ENCODE data around the gene DIP2C.
"Not testable (repeated sequence)": the region's sequence is repeated elsewhere in the genome, so short reads cannot be mapped to it uniquely, and the experiment has no call there.

The DIP2C gene

DNA sequence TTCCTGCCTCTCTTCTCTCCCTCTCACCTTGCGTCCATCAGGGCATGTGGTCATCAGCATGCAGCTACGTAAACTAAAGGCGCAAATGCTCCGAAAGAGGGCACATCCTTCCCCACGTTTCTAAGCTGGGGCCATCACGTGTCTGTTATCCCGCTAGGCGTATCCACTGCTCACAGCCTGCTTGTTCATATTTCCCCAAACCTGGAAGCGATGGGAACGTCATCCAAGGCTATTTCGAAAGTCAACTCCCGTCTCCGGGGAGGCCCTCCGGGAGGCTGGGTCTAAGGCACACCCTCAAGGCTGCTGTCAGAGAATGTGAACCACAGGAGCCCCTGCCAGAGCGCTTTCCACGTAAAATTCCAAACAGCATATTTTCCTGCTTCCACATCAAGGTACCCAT lies 199.2 kb downstream of the DIP2C start:
- DNase-seq, result no peak

GRCh38 chr10:489330-489729 lies 200.1 kb downstream of the DIP2C start:
- no peak for DNase-seq

GRCh38 chr10:488933-489215 lies 200.6 kb downstream of the DIP2C start:
- DNase-seq, result no peak

- DNase-seq, result no peak
Measured at GRCh38 chr10:488081-488932, 201.2 kb downstream of the DIP2C start.

DNA sequence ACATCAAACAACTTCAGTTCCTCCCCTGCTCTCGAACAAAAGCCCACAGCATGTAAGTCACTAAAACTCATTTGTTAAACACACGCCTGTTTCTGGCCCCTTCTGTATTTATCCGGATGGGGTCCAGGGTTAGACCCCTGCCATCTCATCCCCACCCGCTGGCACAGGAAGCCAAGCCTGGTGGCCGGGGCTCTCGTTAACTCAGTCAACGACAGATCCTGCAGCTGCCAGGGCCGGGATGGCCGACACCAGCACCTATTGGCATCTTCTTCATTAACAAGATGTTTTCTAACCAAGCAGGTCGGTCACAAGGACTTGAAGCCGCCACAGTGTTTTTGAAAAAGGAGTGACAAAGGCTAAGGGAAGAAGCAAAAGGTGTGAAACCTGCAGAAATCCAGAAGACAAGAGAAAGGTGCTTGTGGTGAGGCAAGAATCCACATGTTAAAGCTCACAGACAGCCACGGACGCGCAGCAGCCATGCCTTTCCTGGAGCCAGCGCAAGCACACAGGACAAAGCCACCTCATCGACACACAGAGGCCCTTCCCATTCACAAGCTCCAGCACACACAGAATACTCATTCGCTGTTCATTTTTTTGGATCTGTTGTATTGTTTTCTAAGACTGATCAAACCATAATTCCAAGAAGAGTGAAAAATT lies 202.7 kb downstream of the DIP2C start:
- no peak for DNase-seq

GRCh38 chr10:486206-486605 lies 203.3 kb downstream of the DIP2C start:
- no peak for DNase-seq

- DNase-seq, result no peak
Measured at GRCh38 chr10:485776-486175, 203.7 kb downstream of the DIP2C start.

DNA sequence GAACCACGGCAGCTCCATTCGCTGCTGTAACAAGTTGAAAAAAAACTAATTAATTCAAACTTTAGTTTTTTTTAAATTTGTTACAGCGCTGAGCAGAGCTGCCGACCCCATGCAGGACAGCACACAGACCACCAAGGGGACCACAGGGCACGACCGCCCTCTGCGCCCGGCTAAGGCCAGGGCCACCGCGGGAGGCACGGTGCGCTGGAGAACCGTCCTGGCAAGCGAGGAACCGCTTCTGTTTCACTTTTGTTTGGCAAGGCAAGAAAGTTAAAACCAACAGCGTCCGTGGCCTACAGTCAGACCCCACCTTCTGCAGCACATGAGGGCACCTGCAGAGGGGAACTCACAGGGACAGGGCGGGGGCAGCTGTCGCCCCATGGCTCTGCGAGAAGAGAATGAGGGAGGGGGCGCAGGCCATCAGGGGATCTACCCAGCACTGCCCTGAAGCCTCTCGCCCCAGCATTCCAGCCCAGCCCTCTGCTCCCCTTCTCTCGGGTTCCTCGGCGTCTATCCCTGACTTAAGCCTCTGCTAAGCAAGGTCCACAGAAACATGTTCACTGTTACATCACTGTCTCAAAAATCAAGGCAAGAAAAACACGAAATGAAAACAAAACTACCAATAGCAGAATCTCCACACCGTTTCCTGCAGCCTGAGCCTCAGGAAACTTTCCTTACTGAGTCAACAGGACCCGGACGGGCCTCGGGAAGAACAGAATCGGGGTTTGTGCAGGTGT lies 204.4 kb downstream of the DIP2C start:
- no peak for DNase-seq

DNA sequence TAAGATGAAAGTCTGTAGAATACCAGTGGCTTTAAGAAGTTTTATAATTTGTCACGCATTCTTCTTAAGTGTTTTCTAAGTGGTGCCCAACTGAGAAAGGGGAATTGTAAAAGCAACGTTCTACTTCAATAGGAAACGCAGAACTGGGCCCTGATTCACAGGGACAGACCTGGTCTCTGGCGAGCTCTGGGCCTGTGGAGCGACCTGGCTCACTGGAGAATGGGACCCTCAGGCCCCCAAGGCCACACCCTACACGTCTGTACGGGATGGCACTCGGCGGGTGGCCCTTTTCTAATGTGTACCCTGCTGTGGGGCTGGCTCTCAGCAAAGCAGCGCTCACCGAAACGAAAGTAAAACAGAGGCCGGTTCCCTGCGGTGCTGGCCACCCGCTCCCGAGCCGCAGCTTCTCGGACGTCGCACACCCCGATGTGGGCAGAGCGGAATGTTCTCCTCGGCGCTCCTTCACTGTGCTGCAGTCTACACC lies 205.0 kb downstream of the DIP2C start:
- no peak for DNase-seq

DNA sequence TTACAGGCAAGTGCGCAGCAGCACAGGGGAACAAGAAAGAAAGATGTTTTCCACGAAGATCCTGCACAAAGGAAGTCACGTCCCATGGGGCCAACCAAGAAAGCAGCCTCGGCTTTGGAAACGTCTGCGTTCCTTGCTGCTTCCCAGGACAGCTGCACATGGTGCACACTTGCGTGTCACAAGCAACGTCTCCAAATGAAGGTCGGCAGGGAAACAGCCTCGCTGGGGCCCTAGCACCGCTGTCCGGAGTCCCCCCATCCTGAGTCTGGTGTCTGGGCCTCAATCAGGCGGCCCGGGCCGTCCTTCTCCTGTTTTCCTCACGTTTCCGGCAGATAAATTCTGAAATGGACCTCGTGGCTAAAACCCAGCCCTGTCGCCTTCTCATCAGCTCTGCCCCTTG lies 206.2 kb downstream of the DIP2C start:
- no peak for DNase-seq

DNA sequence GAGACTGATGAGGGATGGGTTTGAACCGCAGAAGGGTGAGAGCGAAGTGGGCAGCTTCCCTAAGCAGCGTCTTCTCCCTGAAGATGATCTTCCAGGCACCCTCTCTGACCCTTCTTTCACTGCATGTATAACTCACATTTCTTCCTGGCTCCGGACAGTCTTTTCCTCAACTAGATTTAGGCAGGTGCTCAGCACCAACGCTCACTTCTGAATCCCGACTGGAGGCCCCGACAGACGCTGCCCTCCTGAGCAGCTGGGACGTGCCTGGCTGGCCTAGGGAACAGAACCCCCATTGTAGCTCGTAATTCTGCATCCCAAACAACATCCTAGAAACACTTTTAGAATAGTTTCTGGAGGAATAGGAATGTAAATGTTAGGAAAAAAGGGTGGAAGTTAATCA lies 206.6 kb downstream of the DIP2C start:
- DNase-seq, result no peak

GRCh38 chr10:482051-482501 lies 207.4 kb downstream of the DIP2C start:
- DNase-seq, result no peak

DNA sequence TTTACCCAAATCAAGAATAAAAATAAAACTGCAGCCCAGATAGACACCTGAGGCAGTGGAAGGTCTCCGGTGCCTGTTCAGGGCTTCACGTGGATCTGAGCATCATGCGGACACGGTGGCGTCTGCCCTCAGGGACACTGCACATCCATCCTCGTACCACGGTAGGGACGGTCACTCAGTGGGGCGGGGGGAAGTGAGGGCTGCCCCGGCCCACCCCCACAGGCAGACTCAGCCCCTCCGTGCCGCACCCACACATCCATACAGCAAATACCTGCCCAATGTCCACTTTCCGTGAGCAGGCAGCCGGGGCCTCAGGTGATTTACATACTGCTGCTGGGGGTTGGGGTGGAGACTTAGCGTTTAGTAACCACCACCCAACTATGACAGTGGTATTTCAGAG lies 207.8 kb downstream of the DIP2C start:
- DNase-seq, result peak; percentile 33 to 67

GRCh38 chr10:480928-481552 lies 208.4 kb downstream of the DIP2C start:
- peak; percentile 66 to 72 for DNase-seq

GRCh38 chr10:480498-480927 lies 209.0 kb downstream of the DIP2C start:
- DNase-seq, result no peak

GRCh38 chr10:479706-480497 lies 209.6 kb downstream of the DIP2C start:
- DNase-seq, result not testable (repeated sequence)

- no peak for DNase-seq
Measured at GRCh38 chr10:478471-479245, 210.8 kb downstream of the DIP2C start.

DNA sequence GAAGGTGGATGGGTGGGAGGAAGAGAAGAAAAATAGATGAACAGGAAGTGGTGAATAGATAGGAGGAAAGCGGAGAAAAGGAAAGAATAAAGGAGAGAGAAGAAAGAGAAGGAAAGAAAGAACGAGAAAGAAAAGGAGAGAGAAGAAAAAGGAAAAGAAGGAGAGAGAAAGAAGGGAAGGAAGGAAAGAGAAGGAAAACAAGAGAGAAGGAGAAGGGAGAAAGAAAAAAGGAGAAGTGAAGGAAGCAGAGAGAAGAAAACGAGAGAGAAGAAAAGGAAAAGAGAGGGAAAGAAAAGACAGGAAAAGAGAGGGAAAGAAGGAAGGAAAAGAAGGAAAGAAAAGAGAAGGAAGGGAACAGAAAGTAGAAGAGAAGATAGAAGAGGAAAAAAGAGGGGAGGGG lies 211.8 kb downstream of the DIP2C start:
- no peak for DNase-seq

- DNase-seq, result no peak
Measured at GRCh38 chr10:476455-476780, 213.1 kb downstream of the DIP2C start.

GRCh38 chr10:475709-476454 lies 213.6 kb downstream of the DIP2C start:
- no peak for DNase-seq

DNA sequence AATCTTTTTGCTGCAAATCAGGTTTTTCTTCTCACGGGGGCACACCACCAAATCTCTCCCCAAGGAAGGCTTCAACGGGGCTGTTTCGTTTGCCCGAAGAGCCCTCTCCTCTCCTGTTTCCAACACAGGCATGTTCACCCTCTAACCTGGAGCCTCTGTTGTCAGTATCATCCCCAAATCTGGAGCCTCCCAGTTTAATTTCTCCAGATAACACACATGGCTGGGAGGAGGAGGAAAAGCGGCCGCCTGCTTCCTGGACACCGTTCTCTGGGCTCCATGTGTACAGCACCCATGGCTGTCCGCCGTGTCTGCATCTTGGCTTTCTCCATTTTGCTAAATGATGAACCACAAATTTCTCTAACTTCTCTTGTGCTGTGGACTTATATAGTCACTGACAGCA lies 214.5 kb downstream of the DIP2C start:
- no peak for DNase-seq
